ENCODE data around the gene ATP2A1. TPM values are rescaled to one million over a fixed set of nuclear protein-coding genes. Genes with fewer than 3 reads are reported as not detected.
A peak's percentile ranks its signal among the peaks of the same experiment; 100 is the strongest.

Gene ATP2A1
- total and polyA plus RNA-seq, 2 of the 4 experiments (the other 2 are of a cell fraction) = under 0.01 to 0.63 TPM

DNA sequence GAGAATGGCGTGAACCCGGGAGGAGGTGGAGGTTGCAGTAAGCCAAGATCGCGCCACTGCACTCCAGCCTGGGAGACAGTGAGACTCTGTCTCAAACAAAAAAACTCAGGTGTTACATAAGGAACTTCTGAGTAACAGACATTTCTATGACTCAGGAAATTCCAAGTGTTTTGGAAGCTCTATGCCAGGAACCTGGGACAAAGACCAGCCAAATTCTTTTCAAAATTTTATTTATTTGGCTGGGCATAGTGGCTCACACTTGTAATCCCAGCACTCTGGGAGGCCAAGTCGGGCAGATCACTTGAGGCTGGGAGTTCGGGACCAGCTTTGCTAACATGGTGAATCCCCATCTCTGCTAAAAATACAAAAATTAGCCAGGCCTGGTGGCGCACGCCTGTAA, 19.9 kb upstream of the ATP2A1 start:
- Histone ChIP-seq H3K56ac (ENCODE audit: extremely low read depth, insufficient read depth, low read length) (no peak overlapping the region), H3K9me1 (ENCODE audit: insufficient read depth, low read length) (peaks cover 7% of the 10 kb centered on the region; the same call in 1 of the 2 replicates), H3K14ac (replicated peaks; ENCODE audit: low read depth, low read length) (no peak overlapping the region), H3K9ac (ENCODE audit: low read depth, low read length) (no peak overlapping the region), H3K18ac (ENCODE audit: low read depth, low read length) (no peak overlapping the region), H4K91ac (ENCODE audit: insufficient read depth, low read depth, low read length) (no peak overlapping the region), H3K36me3 (ENCODE audit: control insufficient read depth, insufficient read depth, low read length) (no peaks in the 10 kb centered on the region), H3K27me3 (ENCODE audit: control insufficient read depth, insufficient read depth, low read length) (no peaks in the 10 kb centered on the region), H3K4me1 (ENCODE audit: control insufficient read depth, insufficient read depth, low read length) (no peaks in the 10 kb centered on the region; the same call in 1 of the 2 replicates), H3K9me3 (ENCODE audit: control insufficient read depth, insufficient read depth, low read length) (no peaks in the 10 kb centered on the region), H2AK5ac (ENCODE audit: low read depth, low read length) (no peak overlapping the region), H4K8ac (ENCODE audit: low read depth in 2 of 2, low read length in 2 of 2) (no peak overlapping the region), H3K27ac (ENCODE audit: insufficient read depth, low read length) (no peak overlapping the region), H2BK120ac (ENCODE audit: low read depth, low read length) (no peak overlapping the region), H2AK9ac (replicated peaks; ENCODE audit: low read depth, low read length, poor library complexity) (no peak overlapping the region), H3K79me1 (ENCODE audit: low read depth in 1 of 2, low read length in 2 of 2) (peaks cover 21 to 40% of the 10 kb centered on the region in 2 experiments), H2BK5ac (ENCODE audit: low read depth, low read length, poor library complexity, severe bottlenecking) (no peak overlapping the region), H2AFZ (replicated peaks; ENCODE audit: low read length, poor library complexity) (no peak overlapping the region), H3K4ac (ENCODE audit: low read depth, low read length) (no peak overlapping the region), H4K20me1 (ENCODE audit: insufficient read depth, low read length) (no peaks in the 10 kb centered on the region; the same call in 1 of the 2 replicates), H2BK20ac (ENCODE audit: low read depth, low read length) (no peak overlapping the region), H3K4me2 (ENCODE audit: low read depth, low read length) (no peak overlapping the region), H3K4me3 (ENCODE audit: insufficient read depth, low read depth, low read length) (no peak overlapping the region), H2BK15ac (ENCODE audit: low read depth, low read length) (no peak overlapping the region), H3K23ac (ENCODE audit: low read depth, low read length) (no peak overlapping the region), H4K5ac (ENCODE audit: low read depth, low read length) (no peak overlapping the region)
- CTCF ChIA-PET = no interaction called here
- intact Hi-C loops (cut with micrococcal nuclease) (no loop called here), dilution Hi-C loops (cut with HindIII; ENCODE audit: low sequenced_read_pairs, unreplicated experiment) (no loop called here), in situ Hi-C loops (cut with MboI; ENCODE audit: low sequenced_read_pairs) (no loop called here)
- TF ChIP-seq MAZ (IDR thresholded peaks at IDR 0.05; ENCODE audit: borderline replicate concordance, low read depth, low read length) = no peak
- no peak for TF ChIP-seq RAD21 (IDR thresholded peaks at IDR 0.05; ENCODE audit: low read length)
- TF ChIP-seq SMC3 (IDR thresholded peaks at IDR 0.05; ENCODE audit: low read depth, low read length) = no peak
- TF ChIP-seq RCOR1 (IDR thresholded peaks at IDR 0.05; ENCODE audit: insufficient replicate concordance, low read length) = no peak
- TF ChIP-seq FOS (IDR thresholded peaks at IDR 0.05; ENCODE audit: low read depth, low read length) = no peak
- no peak for TF ChIP-seq BHLHE40 (IDR thresholded peaks at IDR 0.05; ENCODE audit: low read depth, low read length)
- ATAC-seq (ENCODE audit: low read depth) (no peak), DNase-seq (peak; percentile 13)
- WGBS, 2 experiments (ENCODE audit: extremely low coverage in 2 of 2, insufficient read length in 1 of 2) = 85% methylated on average over 5 of the region's 8 CpGs; no CpG with 5 or more reads in 1 of the 2 experiments
- BruUV-seq (replicated peaks) = no TSS peak
- POLR2A ChIA-PET (ENCODE audit: unreplicated experiment) = no interaction called here
